OCI-LY7 (cell line): ENCODE results near the gene VCP. TPM values are rescaled to one million over a fixed set of nuclear protein-coding genes. Genes with fewer than 3 reads are reported as not detected.

Source experiments
- BruUV-seq: library from RNA; stranded (reverse); fragments of 400-500 nt; replicated peaks from 2 replicates; lab custom pipeline; 2021; lab: Mats Ljungman, UMichigan
- CTCF ChIA-PET: fragments of 300-600 bp; sonication (Branson Sonifier 250); formaldehyde crosslinking; loops from one replicate; lab custom pipeline; 2022; ENCODE audit warnings: antibody characterized with exemption; ENCODE audit not compliant: unreplicated experiment; lab: Charles Lee
- POLR2A ChIA-PET: fragments of 300-600 bp; sonication (Branson Sonifier 250); formaldehyde crosslinking; loops from one replicate; lab custom pipeline; 2022; ENCODE audit warnings: antibody characterized with exemption; lab: Charles Lee
- DNase-seq: peaks from one replicate; pipeline ENCODE4 v3.0.0-alpha.2; 2015; ENCODE audit warnings: low spot score
- H2AFZ ChIP-seq: fragments of 200-600 bp; sonication (generic), shearing (Covaris generic); 2 replicates; pipeline ENCODE4 v1.6.1; 2014; ENCODE audit warnings: mild to moderate bottlenecking, antibody characterized with exemption, low read length, moderate library complexity
- H3K27ac ChIP-seq: fragments of 200-600 bp; sonication (generic); 2 replicates; pipeline ENCODE4 v1.5.1; 2014; ENCODE audit warnings: mixed run types, low read depth, mild to moderate bottlenecking, moderate library complexity, low read length, inconsistent platforms; ENCODE audit not compliant: poor library complexity, severe bottlenecking
- H3K36me3 ChIP-seq: fragments of 200-600 bp; sonication (generic); 2 replicates; pipeline ENCODE4 v1.6.1; 2014; ENCODE audit warnings: mild to moderate bottlenecking, antibody characterized with exemption, low read length, moderate library complexity, mixed read lengths; ENCODE audit not compliant: insufficient read depth
- H3K4me1 ChIP-seq: fragments of 200-600 bp; sonication (generic); 2 replicates; pipeline ENCODE4 v1.5.1; 2014; ENCODE audit warnings: mild to moderate bottlenecking, low read length; ENCODE audit not compliant: insufficient read depth, poor library complexity, severe bottlenecking
- H3K4me2 ChIP-seq: fragments of 200-600 bp; sonication (generic); 2 replicates; pipeline ENCODE4 v1.6.1; 2014; ENCODE audit warnings: mild to moderate bottlenecking, low read length
- H3K4me3 ChIP-seq: fragments of 200-600 bp; sonication (generic); 2 replicates; pipeline ENCODE4 v1.5.1; 2014; ENCODE audit warnings: mild to moderate bottlenecking, low read depth, low read length; ENCODE audit not compliant: poor library complexity, severe bottlenecking
- H3K79me2 ChIP-seq: fragments of 200-600 bp; sonication (generic); 2 replicates; pipeline ENCODE4 v1.6.1; 2016; ENCODE audit warnings: low read depth, mild to moderate bottlenecking, low read length, moderate library complexity, mixed read lengths; ENCODE audit not compliant: insufficient read depth
- H3K9me2 ChIP-seq: fragments of 200-600 bp; sonication (generic); 2 replicates; pipeline ENCODE4 v1.6.1; 2016; ENCODE audit warnings: mild to moderate bottlenecking, low read length, mixed read lengths; ENCODE audit not compliant: insufficient read depth
- H3K9me3 ChIP-seq: fragments of 200-600 bp; sonication (generic); 2 replicates; pipeline ENCODE4 v1.6.1; 2014; ENCODE audit warnings: mild to moderate bottlenecking, mixed run types, low read length, mixed read lengths
- H4K20me1 ChIP-seq: fragments of 200-600 bp; sonication (generic); 2 replicates; pipeline ENCODE4 v1.6.1; 2014; ENCODE audit warnings: mild to moderate bottlenecking, antibody characterized with exemption, low read length, moderate library complexity, mixed read lengths; ENCODE audit not compliant: insufficient read depth
- EZH2phosphoT487 ChIP-seq: fragments of 200-600 bp; sonication (generic); IDR thresholded peaks from 2 replicates; pipeline ENCODE4 v1.6.1; 2018; ENCODE audit warnings: low read depth, borderline replicate concordance, mild to moderate bottlenecking, mixed run types, antibody characterized with exemption, low read length, moderate library complexity, mixed read lengths
- intact Hi-C: fragments of 100-400 bp; cut with micrococcal nuclease; formaldehyde crosslinking; loops from one replicate; pipeline ENCODE4 v1.10.0; 2022; ENCODE audit not compliant: unreplicated experiment
- total RNA-seq, 2 experiments: library from RNA; depleted of rRNA in 1 of 2; stranded (reverse); fragments of >200 nt in 1 of 2; shearing (Covaris generic) in 1 of 2; gene quantifications; 2 replicates each; pipeline ENCODE4 v1.2.3, GENCODE V29; 2014 to 2022
- TF ChIP-seq, protein P1 (sequence below): fragments of 200-600 bp; sonication (generic); conservative IDR thresholded peaks from 2 replicates; pipeline ENCODE4 v1.5.1; 2014; ENCODE audit warnings: mild to moderate bottlenecking, antibody characterized with exemption, low read length, moderate library complexity, mixed read lengths

The VCP gene
- total RNA-seq, 2 experiments from 2014 or later, result 187 to 200 TPM

DNA sequence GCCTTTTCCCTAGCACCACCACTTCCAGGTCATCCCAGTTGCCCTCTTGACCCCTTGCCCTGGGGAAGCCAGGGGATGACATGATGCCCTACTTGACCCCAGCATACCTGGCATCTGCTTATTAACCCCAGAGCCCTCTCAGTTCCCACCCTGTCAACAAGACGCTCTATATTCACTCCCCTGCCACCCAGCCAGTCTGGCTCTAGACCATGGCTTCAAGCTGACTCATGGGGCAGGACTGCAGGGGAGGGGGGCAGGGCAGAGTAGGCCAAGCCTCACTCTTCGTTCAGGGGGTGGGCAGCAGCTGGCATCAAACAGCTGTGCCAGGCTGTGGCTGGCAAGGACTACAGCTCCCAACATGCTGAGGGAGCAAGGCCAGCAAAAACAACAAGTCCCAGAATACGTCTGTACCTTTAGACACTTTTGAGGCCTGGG lies 37.9 kb upstream of the VCP start:
- POLR2A ChIA-PET, result interaction anchor here (0.5 kb wide), 1 partner anchor 30 kb away, joined by 4 read pairs; no protein-coding TSS in a partner anchor
- BruUV-seq, result no TSS peak
- Histone ChIP-seq H4K20me1 (no peaks in the 10 kb centered on the region), H3K4me3 (no peak overlapping the region), H3K36me3 (no peaks in the 10 kb centered on the region), H3K27ac (no peak overlapping the region), H3K4me2 (peak overlapping the region; percentile 95), H3K9me2 (no peaks in the 10 kb centered on the region), H3K79me2 (no peaks in the 10 kb centered on the region), H3K4me1 (peaks cover 35% of the 10 kb centered on the region), H3K9me3 (no peaks in the 10 kb centered on the region), H2AFZ (no peak overlapping the region)
- CTCF ChIA-PET, result interaction anchor here (0.7 kb wide), 1 partner anchor 13 kb away, joined by 4 read pairs; no protein-coding TSS in a partner anchor
- intact Hi-C loops, result no loop called here
- no peak for DNase-seq
- TF ChIP-seq, protein P1, sequence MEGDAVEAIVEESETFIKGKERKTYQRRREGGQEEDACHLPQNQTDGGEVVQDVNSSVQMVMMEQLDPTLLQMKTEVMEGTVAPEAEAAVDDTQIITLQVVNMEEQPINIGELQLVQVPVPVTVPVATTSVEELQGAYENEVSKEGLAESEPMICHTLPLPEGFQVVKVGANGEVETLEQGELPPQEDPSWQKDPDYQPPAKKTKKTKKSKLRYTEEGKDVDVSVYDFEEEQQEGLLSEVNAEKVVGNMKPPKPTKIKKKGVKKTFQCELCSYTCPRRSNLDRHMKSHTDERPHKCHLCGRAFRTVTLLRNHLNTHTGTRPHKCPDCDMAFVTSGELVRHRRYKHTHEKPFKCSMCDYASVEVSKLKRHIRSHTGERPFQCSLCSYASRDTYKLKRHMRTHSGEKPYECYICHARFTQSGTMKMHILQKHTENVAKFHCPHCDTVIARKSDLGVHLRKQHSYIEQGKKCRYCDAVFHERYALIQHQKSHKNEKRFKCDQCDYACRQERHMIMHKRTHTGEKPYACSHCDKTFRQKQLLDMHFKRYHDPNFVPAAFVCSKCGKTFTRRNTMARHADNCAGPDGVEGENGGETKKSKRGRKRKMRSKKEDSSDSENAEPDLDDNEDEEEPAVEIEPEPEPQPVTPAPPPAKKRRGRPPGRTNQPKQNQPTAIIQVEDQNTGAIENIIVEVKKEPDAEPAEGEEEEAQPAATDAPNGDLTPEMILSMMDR, result no peak
- TF ChIP-seq EZH2phosphoT487, result no peak

DNA sequence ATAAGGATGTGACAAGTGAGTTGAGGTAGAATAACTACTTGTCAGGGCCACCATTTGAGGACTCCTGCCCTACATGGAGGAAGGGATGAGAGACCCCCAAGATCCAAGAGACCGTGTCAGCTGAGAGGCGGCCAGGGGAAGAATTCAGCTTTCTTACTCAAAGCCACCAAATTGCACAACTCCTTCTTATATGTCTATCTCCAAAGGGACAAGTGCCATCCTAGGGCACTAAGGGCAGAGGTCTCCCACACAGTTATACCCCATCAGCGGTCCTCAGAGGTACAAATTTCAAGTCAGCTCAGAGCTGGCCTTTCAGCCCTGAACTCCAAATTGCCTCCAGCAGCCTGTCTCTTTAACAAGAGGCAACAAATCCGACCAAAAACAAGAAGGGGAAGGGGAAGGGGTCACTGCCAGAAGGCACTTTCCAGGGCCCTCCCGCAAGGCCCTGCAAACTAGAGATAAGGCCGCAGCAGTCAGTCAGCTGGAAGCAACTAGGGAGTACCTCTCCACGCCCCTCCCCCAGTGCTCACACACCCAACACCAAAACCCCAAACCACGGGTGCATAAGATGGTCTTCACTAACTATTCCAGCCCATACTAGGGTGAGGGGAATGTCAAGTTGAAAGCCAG lies 36.6 kb upstream of the VCP start:
- H3K4me3 ChIP-seq, result no peak overlapping the region
- H3K9me3 ChIP-seq, result no peaks in the 10 kb centered on the region
- CTCF ChIA-PET, result no interaction called here
- intact Hi-C loops, result no loop called here
- H3K79me2 ChIP-seq, result no peaks in the 10 kb centered on the region
- H3K4me2 ChIP-seq, result no peak overlapping the region
- H3K27ac ChIP-seq, result no peak overlapping the region
- H2AFZ ChIP-seq, result no peak overlapping the region
- no peak for DNase-seq
- TF ChIP-seq EZH2phosphoT487, result no peak
- TF ChIP-seq, protein P1, result no peak
- BruUV-seq, result no TSS peak
- no peaks in the 10 kb centered on the region for H3K9me2 ChIP-seq
- POLR2A ChIA-PET, result interaction anchor here (0.6 to 1.0 kb wide), 2 partner anchors 37 to 524 kb away, joined by 3 to 9 read pairs; no protein-coding TSS in a partner anchor
- no peaks in the 10 kb centered on the region for H4K20me1 ChIP-seq
- peaks cover 22% of the 10 kb centered on the region for H3K4me1 ChIP-seq
- no peaks in the 10 kb centered on the region for H3K36me3 ChIP-seq

DNA sequence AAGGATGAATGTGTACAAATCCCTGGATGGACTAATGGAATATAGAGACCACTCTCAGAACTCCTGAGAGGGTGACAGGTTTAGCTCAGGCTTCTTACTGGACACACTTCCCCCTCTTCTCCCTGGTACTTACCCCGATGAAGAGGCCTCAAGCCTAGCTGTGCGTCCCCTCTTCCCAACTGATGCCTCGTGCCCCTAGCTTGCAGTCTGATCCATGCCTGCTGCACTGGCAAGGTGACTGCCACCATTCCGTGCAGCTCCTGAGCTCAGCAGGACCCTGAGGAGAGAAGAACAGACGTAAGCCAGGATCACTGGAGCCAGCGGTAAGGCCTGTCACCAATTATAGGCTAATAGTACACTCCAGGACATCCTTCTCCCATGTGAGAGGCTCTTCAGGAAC lies 36.0 kb upstream of the VCP start:
- no peak for TF ChIP-seq EZH2phosphoT487
- TF ChIP-seq, protein P1, result no peak
- CTCF ChIA-PET, result no interaction called here
- no peak overlapping the region for H3K27ac ChIP-seq

More for the DNA sequence above, 36.0 kb upstream of the VCP start:
- Histone ChIP-seq H3K4me1 (peaks cover 21% of the 10 kb centered on the region), H4K20me1 (no peaks in the 10 kb centered on the region), H3K9me3 (no peaks in the 10 kb centered on the region), H3K79me2 (no peaks in the 10 kb centered on the region), H3K4me2 (no peak overlapping the region), H2AFZ (no peak overlapping the region), H3K9me2 (no peaks in the 10 kb centered on the region), H3K4me3 (no peak overlapping the region), H3K36me3 (no peaks in the 10 kb centered on the region)
- intact Hi-C loops, result no loop called here
- no TSS peak for BruUV-seq
- POLR2A ChIA-PET, result no interaction called here
- DNase-seq, result no peak
